HL-60 (cell line): ENCODE measurements around the gene ATAD1.

ENCODE experiments used
- CTCF ChIP-seq: IDR thresholded peaks from one replicate; pipeline ENCODE4 v1.5.1; 2011; ENCODE audit warnings: low read length, control low read depth, inconsistent platforms; ENCODE audit not compliant: insufficient read depth
- POLR2AphosphoS5 ChIP-seq: IDR thresholded peaks from 2 replicates; pipeline ENCODE4 v1.6.1; 2012; ENCODE audit warnings: low read depth
- REST ChIP-seq: IDR thresholded peaks from 2 replicates; pipeline ENCODE4 v1.6.1; 2012; ENCODE audit warnings: low read depth; ENCODE audit not compliant: insufficient replicate concordance

- TF ChIP-seq CTCF (no peak), POLR2AphosphoS5 (no peak), REST (no peak)
These were observed 14.7 kb downstream of the ATAD1 start for GRCh38 chr10:87803328-87803727.
